ENCODE data around the gene HYAL1.

HYAL1 gene

GRCh38 chr3:50333744-50334328 is 30.5 kb upstream of the HYAL1 start:
- Histone ChIP-seq H3K27me3 (ENCODE audit: control insufficient read depth, insufficient read depth, low read length) (peaks cover 4% of the 10 kb centered on the region), H3K9me3 (ENCODE audit: control insufficient read depth, insufficient read depth, low read length) (no peaks in the 10 kb centered on the region), H3K4me3 (ENCODE audit: low read depth, low read length) (no peak overlapping the region), H3K9ac (ENCODE audit: low read depth, low read length) (no peak overlapping the region), H3K27ac (ENCODE audit: low read depth, low read length) (no peak overlapping the region), H3K4me1 (ENCODE audit: control insufficient read depth, insufficient read depth, low read length) (no peaks in the 10 kb centered on the region), H3K36me3 (ENCODE audit: control insufficient read depth, insufficient read depth, low read length) (peaks cover 37% of the 10 kb centered on the region)

DNA sequence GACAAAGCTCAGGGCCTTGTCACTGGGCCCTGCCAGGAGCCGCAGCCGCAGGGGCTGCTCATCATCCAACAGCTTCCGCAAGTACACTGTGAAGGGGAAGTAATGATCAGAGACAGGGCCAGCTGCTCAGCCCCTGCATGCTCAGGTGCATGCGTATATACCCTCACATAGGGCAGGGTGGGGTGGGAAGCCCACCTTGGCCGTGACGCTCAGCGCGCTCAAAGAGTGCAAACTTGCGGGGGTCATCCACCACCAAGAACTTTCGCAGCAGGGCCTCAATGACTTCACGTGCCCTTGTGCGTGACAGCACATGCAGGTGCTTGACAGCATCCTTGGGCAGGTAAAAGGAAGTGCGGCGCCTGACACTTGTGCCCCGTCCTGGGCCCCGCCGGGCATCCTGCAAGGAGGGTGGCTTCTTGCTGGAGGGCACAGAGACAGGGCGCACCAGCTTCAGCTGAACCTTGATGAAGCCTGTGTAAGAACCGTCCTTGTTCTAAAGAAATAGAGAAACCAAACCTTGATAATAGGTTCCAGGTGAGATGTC is 28.1 kb upstream of the HYAL1 start:
- Histone ChIP-seq H3K4me3 (ENCODE audit: low read depth, low read length) (no peak overlapping the region), H3K9me3 (ENCODE audit: control insufficient read depth, insufficient read depth, low read length) (no peaks in the 10 kb centered on the region), H3K9ac (ENCODE audit: low read depth, low read length) (no peak overlapping the region), H3K27me3 (ENCODE audit: control insufficient read depth, insufficient read depth, low read length) (no peaks in the 10 kb centered on the region), H3K36me3 (ENCODE audit: control insufficient read depth, insufficient read depth, low read length) (peaks cover 37% of the 10 kb centered on the region), H3K4me1 (ENCODE audit: control insufficient read depth, insufficient read depth, low read length) (0 out of 2 replicates have a peak, but pooled peaks cover 2% of the 10 kb centered on the region), H3K27ac (ENCODE audit: low read depth, low read length) (no peak overlapping the region)

DNA sequence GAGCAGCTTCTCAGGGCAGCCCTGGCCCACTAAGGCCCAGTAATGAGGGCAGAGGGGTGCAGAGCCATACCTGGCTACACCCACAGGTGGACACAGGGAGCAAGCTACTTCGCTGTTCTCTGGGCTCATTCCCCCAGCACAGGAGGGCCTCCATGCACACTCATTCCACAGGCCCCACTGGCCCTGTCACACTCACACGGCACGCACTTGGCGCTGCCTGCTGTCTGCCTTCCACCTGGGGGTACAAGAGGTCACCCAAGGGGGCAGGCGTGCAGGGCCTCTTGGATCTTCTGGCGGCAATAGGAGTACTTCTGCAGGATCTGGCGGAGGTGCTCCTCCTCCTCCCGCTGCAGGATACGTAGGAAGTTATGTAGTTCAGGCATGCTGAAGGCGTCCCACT is 27.0 kb upstream of the HYAL1 start:
- Histone ChIP-seq H3K9ac (ENCODE audit: low read depth, low read length) (no peak overlapping the region), H3K36me3 (ENCODE audit: control insufficient read depth, insufficient read depth, low read length) (peaks cover 48% of the 10 kb centered on the region), H3K27ac (ENCODE audit: low read depth, low read length) (no peak overlapping the region)

DNA sequence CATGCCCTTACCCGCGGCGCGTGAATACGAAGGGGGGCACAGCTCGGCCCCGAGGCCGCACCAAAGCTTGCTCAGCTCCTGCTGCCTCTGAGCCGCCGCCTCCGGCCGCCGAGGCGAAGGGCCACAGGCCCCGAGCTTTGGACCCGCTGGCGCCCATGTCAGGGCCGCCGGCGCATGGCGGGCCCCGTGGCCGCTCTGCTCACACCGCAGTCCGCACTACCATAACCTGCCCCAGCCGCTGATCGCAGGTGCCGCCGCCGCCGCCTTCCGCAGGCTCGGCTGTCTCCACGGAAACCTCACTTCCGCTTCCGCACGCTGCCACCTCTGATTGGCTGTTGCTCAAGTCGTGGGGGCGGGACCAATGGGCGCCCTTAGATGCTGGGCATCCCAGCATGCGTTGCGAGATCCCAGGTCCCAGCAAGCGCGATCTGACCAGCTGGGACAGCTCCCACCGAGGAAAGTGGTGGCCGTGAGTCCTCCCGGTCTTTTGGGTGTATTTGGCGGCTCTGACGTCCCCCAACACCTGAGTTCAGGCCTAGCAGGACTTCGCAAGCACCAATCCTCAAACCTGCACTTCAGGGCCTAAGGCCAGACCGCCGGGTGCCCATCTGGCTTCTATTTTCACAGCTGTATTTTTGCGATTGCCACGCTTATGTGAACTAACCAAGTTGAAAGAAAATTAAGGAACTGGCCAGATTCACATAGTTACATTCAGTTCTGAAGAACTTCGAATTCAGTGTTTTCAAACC is 24.7 kb upstream of the HYAL1 start, which contains the start of gene TUSC2:
TUSC2 (minus strand) TSS at position 281 of the 749 bp plus-strand sequence; CDS start at position 157, 124 bp downstream.
- Histone ChIP-seq H3K9ac (ENCODE audit: low read depth, low read length) (peak within 1 kb of the TSS; percentile 60; the same call in 1 of the 2 replicates), H3K4me1 (ENCODE audit: control insufficient read depth, insufficient read depth, low read length) (peaks cover 5% of the 10 kb centered on the region; the same call in 1 of the 2 replicates), H3K27me3 (ENCODE audit: control insufficient read depth, insufficient read depth, low read length) (no peaks in the 10 kb centered on the region), H3K36me3 (ENCODE audit: control insufficient read depth, insufficient read depth, low read length) (peaks cover 42% of the 10 kb centered on the region), H3K4me3 (ENCODE audit: low read depth, low read length) (peak within 1 kb of the TSS; percentile 88), H3K27ac (ENCODE audit: low read depth, low read length) (peak within 1 kb of the TSS; percentile 78), H3K9me3 (ENCODE audit: control insufficient read depth, insufficient read depth, low read length) (no peaks in the 10 kb centered on the region)

More for the DNA sequence above, 27.0 kb upstream of the HYAL1 start:
- 0 out of 2 replicates have a peak, but pooled peaks cover 2% of the 10 kb centered on the region for H3K4me1 ChIP-seq (ENCODE audit: control insufficient read depth, insufficient read depth, low read length)
- no peak overlapping the region for H3K4me3 ChIP-seq (ENCODE audit: low read depth, low read length)
- H3K9me3 ChIP-seq (ENCODE audit: control insufficient read depth, insufficient read depth, low read length): no peaks in the 10 kb centered on the region
- no peaks in the 10 kb centered on the region for H3K27me3 ChIP-seq (ENCODE audit: control insufficient read depth, insufficient read depth, low read length)

GRCh38 chr3:50327129-50327528 is 23.8 kb upstream of the HYAL1 start:
- H3K36me3 ChIP-seq (ENCODE audit: control insufficient read depth, insufficient read depth, low read length): peaks cover 40% of the 10 kb centered on the region
- H3K4me3 ChIP-seq (ENCODE audit: low read depth, low read length): peak overlapping the region; percentile 88
- peaks cover 10% of the 10 kb centered on the region for H3K4me1 ChIP-seq (ENCODE audit: control insufficient read depth, insufficient read depth, low read length)
- H3K9ac ChIP-seq (ENCODE audit: low read depth, low read length): no peak overlapping the region
- no peaks in the 10 kb centered on the region for H3K9me3 ChIP-seq (ENCODE audit: control insufficient read depth, insufficient read depth, low read length)
- no peaks in the 10 kb centered on the region for H3K27me3 ChIP-seq (ENCODE audit: control insufficient read depth, insufficient read depth, low read length)
- no peak overlapping the region for H3K27ac ChIP-seq (ENCODE audit: low read depth, low read length)

DNA sequence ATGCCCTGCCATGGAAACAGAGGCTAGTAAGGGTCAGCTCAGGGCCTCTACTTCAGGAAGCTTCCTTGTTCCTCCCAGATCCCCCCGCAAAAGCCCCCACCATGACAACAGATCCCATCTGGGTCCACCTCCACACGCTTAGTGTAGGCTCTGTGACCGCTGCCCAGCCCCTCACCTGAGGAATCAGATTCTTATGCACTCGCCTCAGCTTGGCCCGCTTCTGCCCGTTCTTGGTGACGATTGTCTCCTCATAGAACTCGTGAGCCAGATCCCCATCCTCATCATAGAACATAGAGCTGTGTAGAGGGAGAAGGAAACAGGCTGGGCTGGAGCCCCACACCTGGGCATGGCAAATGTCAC is 22.8 kb upstream of the HYAL1 start:
- Histone ChIP-seq H3K4me1 (ENCODE audit: control insufficient read depth, insufficient read depth, low read length) (peaks cover 10% of the 10 kb centered on the region), H3K9me3 (ENCODE audit: control insufficient read depth, insufficient read depth, low read length) (no peaks in the 10 kb centered on the region), H3K9ac (ENCODE audit: low read depth, low read length) (no peak overlapping the region), H3K27ac (ENCODE audit: low read depth, low read length) (no peak overlapping the region), H3K36me3 (ENCODE audit: control insufficient read depth, insufficient read depth, low read length) (peaks cover 31% of the 10 kb centered on the region), H3K4me3 (ENCODE audit: low read depth, low read length) (no peak overlapping the region), H3K27me3 (ENCODE audit: control insufficient read depth, insufficient read depth, low read length) (no peaks in the 10 kb centered on the region)

DNA sequence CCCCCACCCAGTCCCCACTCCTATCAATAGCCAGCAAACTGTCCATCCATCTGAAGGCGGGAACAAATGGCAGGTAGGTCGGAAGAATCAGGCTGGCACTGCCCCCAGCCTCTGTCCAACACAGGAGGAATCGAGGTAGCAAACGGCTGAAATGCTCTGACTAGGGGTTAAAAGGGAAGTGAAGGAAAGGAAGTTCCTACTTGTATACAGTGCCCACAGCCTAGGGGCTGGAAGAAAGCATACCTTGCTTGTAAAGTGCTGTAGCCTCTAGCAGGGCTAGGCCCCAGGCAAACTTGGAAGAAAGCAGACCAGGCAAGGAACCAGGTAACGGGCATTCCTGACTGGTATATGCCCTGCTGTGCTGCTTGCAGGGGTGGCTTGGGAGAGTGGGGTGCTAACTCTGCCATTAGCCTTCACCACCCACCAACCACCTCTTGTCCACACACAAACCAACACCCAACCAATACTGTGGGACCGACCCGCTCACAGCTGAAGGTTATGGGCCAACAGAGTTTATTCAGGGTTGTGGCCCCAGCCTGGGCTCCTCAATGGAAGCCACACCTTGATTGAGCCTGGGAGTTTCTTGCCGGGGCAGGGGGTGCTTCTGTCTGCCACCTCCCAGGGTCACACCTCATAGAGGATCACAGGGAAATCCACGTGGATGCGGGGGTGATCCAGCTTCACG is 22.3 kb upstream of the HYAL1 start:
- H3K36me3 ChIP-seq (ENCODE audit: control insufficient read depth, insufficient read depth, low read length): peaks cover 26% of the 10 kb centered on the region
- H3K9me3 ChIP-seq (ENCODE audit: control insufficient read depth, insufficient read depth, low read length): no peaks in the 10 kb centered on the region
- no peak overlapping the region for H3K27ac ChIP-seq (ENCODE audit: low read depth, low read length)
- H3K27me3 ChIP-seq (ENCODE audit: control insufficient read depth, insufficient read depth, low read length): no peaks in the 10 kb centered on the region
- peaks cover 12% of the 10 kb centered on the region for H3K4me1 ChIP-seq (ENCODE audit: control insufficient read depth, insufficient read depth, low read length)
- H3K9ac ChIP-seq (ENCODE audit: low read depth, low read length): no peak overlapping the region
- no peak overlapping the region for H3K4me3 ChIP-seq (ENCODE audit: low read depth, low read length)

DNA sequence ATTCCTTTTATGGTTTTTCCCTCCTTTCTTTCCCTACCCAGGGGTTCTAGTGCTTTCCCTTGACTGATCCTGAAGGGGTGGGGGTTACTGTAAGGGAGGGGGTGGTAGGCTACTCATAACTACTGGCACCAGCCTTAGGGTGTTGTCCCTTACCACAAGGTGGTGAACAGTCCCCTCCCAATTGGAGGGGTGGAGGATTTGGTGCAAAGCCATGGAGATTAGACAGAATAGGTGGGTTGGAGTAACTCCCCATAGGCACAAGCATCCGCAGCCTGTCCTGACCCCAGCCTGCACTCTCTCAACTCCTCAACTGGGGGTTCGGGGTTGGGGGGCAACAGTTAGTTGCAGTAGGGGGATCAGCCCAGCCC is 21.7 kb upstream of the HYAL1 start:
- no peaks in the 10 kb centered on the region for H3K27me3 ChIP-seq (ENCODE audit: control insufficient read depth, insufficient read depth, low read length)
- peaks cover 17% of the 10 kb centered on the region for H3K4me1 ChIP-seq (ENCODE audit: control insufficient read depth, insufficient read depth, low read length)
- H3K27ac ChIP-seq (ENCODE audit: low read depth, low read length): no peak overlapping the region
- no peaks in the 10 kb centered on the region for H3K9me3 ChIP-seq (ENCODE audit: control insufficient read depth, insufficient read depth, low read length)
- no peak overlapping the region for H3K4me3 ChIP-seq (ENCODE audit: low read depth, low read length)
- H3K9ac ChIP-seq (ENCODE audit: low read depth, low read length): no peak overlapping the region
- peaks cover 22% of the 10 kb centered on the region for H3K36me3 ChIP-seq (ENCODE audit: control insufficient read depth, insufficient read depth, low read length)

- Histone ChIP-seq H3K4me3 (ENCODE audit: low read depth, low read length) (no peak overlapping the region), H3K27ac (ENCODE audit: low read depth, low read length) (peak overlapping the region; percentile 9), H3K27me3 (ENCODE audit: control insufficient read depth, insufficient read depth, low read length) (no peaks in the 10 kb centered on the region), H3K9me3 (ENCODE audit: control insufficient read depth, insufficient read depth, low read length) (no peaks in the 10 kb centered on the region), H3K4me1 (ENCODE audit: control insufficient read depth, insufficient read depth, low read length) (peaks cover 19% of the 10 kb centered on the region), H3K9ac (ENCODE audit: low read depth, low read length) (no peak overlapping the region), H3K36me3 (ENCODE audit: control insufficient read depth, insufficient read depth, low read length) (peaks cover 22% of the 10 kb centered on the region)
Measured at GRCh38 chr3:50324351-50325112, 21.2 kb upstream of the HYAL1 start.

GRCh38 chr3:50323614-50324199 is 20.3 kb upstream of the HYAL1 start:
- H3K4me1 ChIP-seq (ENCODE audit: control insufficient read depth, insufficient read depth, low read length): peaks cover 19% of the 10 kb centered on the region
- peaks cover 26% of the 10 kb centered on the region for H3K36me3 ChIP-seq (ENCODE audit: control insufficient read depth, insufficient read depth, low read length)
- no peak overlapping the region for H3K27ac ChIP-seq (ENCODE audit: low read depth, low read length)
- H3K27me3 ChIP-seq (ENCODE audit: control insufficient read depth, insufficient read depth, low read length): no peaks in the 10 kb centered on the region
- H3K9ac ChIP-seq (ENCODE audit: low read depth, low read length): no peak overlapping the region
- no peak overlapping the region for H3K4me3 ChIP-seq (ENCODE audit: low read depth, low read length)
- no peaks in the 10 kb centered on the region for H3K9me3 ChIP-seq (ENCODE audit: control insufficient read depth, insufficient read depth, low read length)
